Stomach (tissue), 4 donors: ENCODE data around the gene STK17A.

Experiments used
- CTCF ChIP-seq, 7 experiments: fragments of 450-650 bp in 4 of 7; fragments of 200-600 bp in 3 of 7; sonication (generic) in 3 of 7; IDR thresholded peaks; one replicate each; pipeline ENCODE4 v1.5.1; 2016 to 2019; ENCODE audit warnings: antibody characterized with exemption in 7 of 7, control low read depth in 2 of 7, mild to moderate bottlenecking in 1 of 7
- POLR2A ChIP-seq, 4 donors: fragments of 450-650 bp; IDR thresholded peaks; one replicate each; pipeline ENCODE4 v1.6.1; 2016; ENCODE audit warnings: antibody characterized with exemption in 4 of 4, control low read depth in 2 of 4, mild to moderate bottlenecking in 1 of 4, moderate library complexity in 1 of 4

GRCh38 chr7:43646603-43647338 is 63.9 kb downstream of the STK17A start:
- TF ChIP-seq POLR2A (IDR thresholded peaks at IDR 0.05) = no peak
- no peak for TF ChIP-seq CTCF (IDR thresholded peaks at IDR 0.05)
